GM19455 (cell line): ENCODE results near the gene SLC10A7.
"Not testable (repeated sequence)": the region's sequence is repeated elsewhere in the genome, so short reads cannot be mapped to it uniquely, and the experiment has no call there.

Experiments used
- ATAC-seq: cut with Tn5 transposase; IDR thresholded peaks from one replicate; pipeline ENCODE4 v1.9.1; 2021; ENCODE audit not compliant: unreplicated experiment

Gene SLC10A7

DNA sequence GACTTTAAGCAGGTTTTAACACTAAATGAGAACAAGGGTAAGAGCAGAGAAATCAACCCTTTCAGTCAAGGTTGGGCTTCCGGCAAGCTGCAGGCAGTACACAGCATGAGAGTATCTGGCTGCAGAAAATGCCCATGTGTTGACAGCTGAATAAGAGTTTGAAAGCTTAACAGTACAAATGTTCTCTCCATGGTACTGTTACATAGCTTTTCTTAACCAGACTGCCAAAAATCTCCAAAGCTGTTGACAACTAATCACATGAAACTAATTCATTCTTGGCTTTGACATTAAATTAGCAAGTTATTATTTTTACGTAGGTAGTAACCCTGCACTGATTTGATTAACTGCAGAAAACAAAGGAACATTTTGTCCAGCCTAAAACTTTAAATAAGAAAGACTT, 153.5 kb downstream of the SLC10A7 start:
- ATAC-seq = no peak

- no peak for ATAC-seq
Measured at GRCh38 chr4:146367347-146367746, 154.4 kb downstream of the SLC10A7 start.

DNA sequence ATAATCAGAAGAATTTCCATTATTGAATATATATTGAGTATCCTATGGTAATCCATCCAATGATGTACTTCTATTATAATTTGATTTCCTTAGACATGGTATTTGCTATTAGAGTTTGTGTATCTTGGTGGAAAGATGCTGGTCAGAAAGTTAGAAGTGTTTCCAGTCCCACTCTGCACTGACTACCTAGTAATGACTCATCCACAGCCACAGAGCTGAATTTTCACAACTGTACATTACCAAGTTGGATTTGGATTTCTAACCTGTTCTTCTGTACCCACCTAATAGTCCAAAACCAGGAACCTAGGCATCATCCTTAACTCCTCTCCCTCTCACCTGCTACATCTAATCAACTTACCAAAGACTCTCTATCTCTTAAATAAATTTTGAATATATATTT, 162.0 kb downstream of the SLC10A7 start:
- no peak for ATAC-seq

DNA sequence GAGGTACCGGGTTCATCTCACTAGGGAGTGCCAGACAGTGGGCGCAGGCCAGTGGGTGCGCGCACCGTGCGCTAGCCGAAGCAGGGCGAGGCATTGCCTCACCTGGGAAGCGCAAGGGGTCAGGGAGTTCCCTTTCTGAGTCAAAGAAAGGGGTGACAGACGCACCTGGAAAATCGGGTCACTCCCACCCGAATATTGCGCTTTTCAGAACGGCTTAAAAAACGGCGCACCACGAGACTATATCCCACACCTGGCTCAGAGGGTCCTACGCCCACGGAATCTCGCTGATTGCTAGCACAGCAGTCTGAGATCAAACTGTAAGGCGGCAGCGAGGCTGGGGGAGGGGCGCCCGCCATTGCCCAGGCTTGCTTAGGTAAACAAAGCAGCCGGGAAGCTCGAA, 171.6 kb downstream of the SLC10A7 start:
- not testable (repeated sequence) for ATAC-seq

DNA sequence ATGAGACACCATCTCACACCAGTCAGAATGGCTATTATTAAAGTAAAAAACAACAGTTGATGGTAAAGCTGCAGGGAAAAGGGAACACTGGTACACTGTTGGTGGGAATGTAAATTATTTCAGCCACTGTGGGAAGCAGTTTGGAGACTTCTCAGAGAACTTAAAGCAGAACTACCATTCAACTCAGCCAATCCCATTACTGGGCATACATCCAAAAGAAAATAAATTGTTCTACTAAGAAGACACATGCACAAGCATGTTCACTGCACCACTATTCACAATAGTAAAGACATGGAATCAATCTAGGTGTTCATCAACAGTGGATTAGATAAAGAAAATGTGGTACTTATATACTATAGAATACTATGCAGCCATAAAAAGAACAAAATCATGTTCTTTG, 172.4 kb downstream of the SLC10A7 start:
- ATAC-seq = no peak

GRCh38 chr4:146347822-146348221, 173.9 kb downstream of the SLC10A7 start:
- no peak for ATAC-seq

DNA sequence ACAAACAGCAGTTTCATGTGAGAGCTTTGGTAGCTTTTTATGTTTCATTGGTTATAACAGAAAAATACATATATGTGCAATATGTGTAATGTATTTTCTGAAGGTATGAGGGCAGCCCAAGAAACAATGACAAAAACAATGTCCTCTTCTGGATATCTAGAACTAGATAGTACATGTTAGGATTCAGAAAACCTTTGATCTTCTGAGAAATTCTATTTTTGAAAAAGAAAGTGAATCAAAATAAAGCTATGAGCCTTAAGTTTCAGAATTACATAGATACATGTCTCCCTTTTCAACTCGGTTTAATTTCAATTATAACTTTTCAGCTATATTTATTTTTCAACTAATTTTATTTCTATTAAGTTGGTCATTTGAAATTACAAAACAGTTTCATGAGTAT, 175.5 kb downstream of the SLC10A7 start:
- no peak for ATAC-seq

- ATAC-seq = no peak
Measured at GRCh38 chr4:146343776-146344175, 178.0 kb downstream of the SLC10A7 start.

DNA sequence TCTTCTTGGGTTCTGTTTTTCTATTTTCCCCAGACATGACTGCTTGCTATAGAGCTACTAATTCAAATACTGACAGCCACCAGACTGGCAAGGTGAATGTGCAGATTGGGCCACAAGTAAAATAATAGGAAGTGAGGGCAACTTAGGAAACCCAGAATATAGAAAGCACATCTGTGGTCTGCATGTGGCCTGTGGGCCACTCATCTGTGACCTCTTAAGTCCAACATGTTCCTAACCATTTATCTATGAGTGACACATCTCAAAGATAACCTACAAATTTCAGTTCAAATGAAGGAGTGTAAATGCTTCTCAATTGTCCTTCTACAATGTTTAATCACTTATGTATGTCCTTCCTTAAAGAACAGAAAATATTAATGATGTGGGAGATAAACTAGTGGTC, 178.5 kb downstream of the SLC10A7 start:
- peak; percentile 80 for ATAC-seq

DNA sequence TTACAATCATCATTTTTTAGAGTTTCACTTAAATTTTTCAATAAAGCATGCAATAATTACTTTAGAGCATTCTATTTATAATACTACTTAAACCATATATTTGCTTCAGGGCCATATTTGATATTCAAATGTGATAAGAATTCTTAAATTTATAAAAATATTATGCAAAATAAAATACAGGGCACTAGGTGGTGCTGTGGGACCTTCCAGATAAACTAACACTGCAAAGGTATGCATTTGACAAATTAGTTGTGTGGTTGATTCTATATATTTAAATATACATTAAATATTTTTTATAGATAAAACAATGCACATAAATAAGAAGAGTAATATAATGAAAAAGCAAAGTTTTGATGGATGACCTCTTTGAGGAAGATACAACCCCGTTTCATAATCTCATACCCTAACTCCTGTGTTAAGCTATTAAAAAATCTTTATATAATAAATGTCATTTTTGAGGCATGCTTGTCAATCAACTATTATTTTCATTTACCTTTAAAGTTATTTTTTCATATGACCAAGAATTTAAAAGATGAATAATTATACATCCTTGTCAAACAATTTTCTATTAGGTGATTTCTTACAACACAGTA, 179.0 kb downstream of the SLC10A7 start:
- ATAC-seq = no peak

- ATAC-seq = no peak
Measured at GRCh38 chr4:146340798-146341197, 180.9 kb downstream of the SLC10A7 start.

- no peak for ATAC-seq
Measured at GRCh38 chr4:146338512-146338911, 183.2 kb downstream of the SLC10A7 start.

DNA sequence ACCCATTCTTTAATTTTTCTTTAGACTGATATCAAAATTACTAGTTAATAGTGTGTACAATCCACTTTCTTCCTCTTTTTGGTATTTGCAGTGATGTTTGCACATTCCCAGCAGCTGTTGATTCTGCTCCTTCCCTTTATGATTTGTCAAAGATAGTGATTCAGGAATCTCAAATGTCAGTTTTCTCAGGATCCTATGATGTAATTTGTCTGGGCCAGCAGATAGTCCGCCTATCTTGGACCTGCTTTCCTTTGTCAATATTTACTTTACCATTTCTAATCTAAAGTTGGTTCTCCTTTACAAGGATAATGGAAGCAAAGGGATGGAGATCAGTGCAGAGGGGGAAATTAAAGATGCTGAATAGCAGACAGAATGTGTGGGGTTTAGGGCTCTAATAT, 185.3 kb downstream of the SLC10A7 start:
- no peak for ATAC-seq

GRCh38 chr4:146335763-146336409, 185.9 kb downstream of the SLC10A7 start:
- ATAC-seq = no peak

- ATAC-seq = no peak
Measured at GRCh38 chr4:146334862-146335449, 186.8 kb downstream of the SLC10A7 start.

GRCh38 chr4:146333895-146334262, 187.9 kb downstream of the SLC10A7 start:
- no peak for ATAC-seq

- peak; percentile 95 for ATAC-seq
Measured at GRCh38 chr4:146333187-146333894, 188.4 kb downstream of the SLC10A7 start.

- no peak for ATAC-seq
Measured at GRCh38 chr4:146330392-146330791, 191.3 kb downstream of the SLC10A7 start.

- ATAC-seq = no peak
Measured at GRCh38 chr4:146329050-146329716, 192.6 kb downstream of the SLC10A7 start.

- ATAC-seq = no peak
Measured at GRCh38 chr4:146327859-146328650, 193.7 kb downstream of the SLC10A7 start.

- no peak for ATAC-seq
Measured at GRCh38 chr4:146318894-146319293, 202.8 kb downstream of the SLC10A7 start.
